ENCODE data around the gene LHFPL3. TPM values are rescaled to one million over a fixed set of nuclear protein-coding genes. Genes with fewer than 3 reads are reported as not detected.
"Not testable (repeated sequence)": the region's sequence is repeated elsewhere in the genome, so short reads cannot be mapped to it uniquely, and the experiment has no call there.

The LHFPL3 gene
- total RNA-seq: not detected
- long read RNA-seq: 0 reads

- no peak for DNase-seq (ENCODE audit: low spot score)
Observed at GRCh38 chr7:104328296-104328969, at the start of gene LHFPL3. Gene LHFPL3, plus strand, starts transcription at chr7:104328603.

- DNase-seq (ENCODE audit: low spot score): not testable (repeated sequence)
Observed at GRCh38 chr7:104281685-104282084, 46.7 kb upstream of the LHFPL3 start.

- no peak for DNase-seq (ENCODE audit: low spot score)
Observed at GRCh38 chr7:104286839-104287238, 41.6 kb upstream of the LHFPL3 start.

- DNase-seq (ENCODE audit: low spot score): no peak
Observed at GRCh38 chr7:104288137-104288536, 40.3 kb upstream of the LHFPL3 start.

GRCh38 chr7:104294291-104294690, 34.1 kb upstream of the LHFPL3 start:
- no peak for DNase-seq (ENCODE audit: low spot score)

- no peak for DNase-seq (ENCODE audit: low spot score)
Observed at GRCh38 chr7:104296266-104296665, 32.1 kb upstream of the LHFPL3 start.

GRCh38 chr7:104296900-104297299, 31.5 kb upstream of the LHFPL3 start:
- DNase-seq (ENCODE audit: low spot score): no peak

- no peak for DNase-seq (ENCODE audit: low spot score)
Observed at GRCh38 chr7:104299323-104299722, 29.1 kb upstream of the LHFPL3 start.

- DNase-seq (ENCODE audit: low spot score): no peak
Observed at GRCh38 chr7:104299777-104300176, 28.6 kb upstream of the LHFPL3 start.

- no peak for DNase-seq (ENCODE audit: low spot score)
Observed at GRCh38 chr7:104306793-104307192, 21.6 kb upstream of the LHFPL3 start.

- DNase-seq (ENCODE audit: low spot score): no peak
Observed at GRCh38 chr7:104317948-104318629, 10.3 kb upstream of the LHFPL3 start.

- DNase-seq (ENCODE audit: low spot score): no peak
Observed at GRCh38 chr7:104327534-104327933, 869 bp upstream of the LHFPL3 start.

GRCh38 chr7:104327938-104328295, 486 bp upstream of the LHFPL3 start:
- no peak for DNase-seq (ENCODE audit: low spot score)

- no peak for DNase-seq (ENCODE audit: low spot score)
Observed at GRCh38 chr7:104328970-104329825, 795 bp downstream of the LHFPL3 start.

- no peak for DNase-seq (ENCODE audit: low spot score)
Observed at GRCh38 chr7:104341546-104341945, 13.1 kb downstream of the LHFPL3 start.

- DNase-seq (ENCODE audit: low spot score): no peak
Observed at GRCh38 chr7:104352736-104353135, 24.3 kb downstream of the LHFPL3 start.

GRCh38 chr7:104357166-104357565, 28.8 kb downstream of the LHFPL3 start:
- DNase-seq (ENCODE audit: low spot score): no peak

- no peak for DNase-seq (ENCODE audit: low spot score)
Observed at GRCh38 chr7:104358446-104359132, 30.2 kb downstream of the LHFPL3 start.

GRCh38 chr7:104362756-104363155, 34.4 kb downstream of the LHFPL3 start:
- DNase-seq (ENCODE audit: low spot score): no peak

- DNase-seq (ENCODE audit: low spot score): no peak
Observed at GRCh38 chr7:104363355-104363754, 35.0 kb downstream of the LHFPL3 start.

GRCh38 chr7:104366390-104366789, 38.0 kb downstream of the LHFPL3 start:
- no peak for DNase-seq (ENCODE audit: low spot score)

Measured in mesenteric fat pad (tissue), 1 donor.